Keratinocyte (primary cell): ENCODE results near the gene PELI1. TPM values are rescaled to one million over a fixed set of nuclear protein-coding genes. Genes with fewer than 3 reads are reported as not detected.

Experiments used
- DNase-seq: peaks from one replicate; pipeline ENCODE4 v3.0.0-alpha.2; 2011; ENCODE audit warnings: low read depth, missing footprints, low spot score
- FAIRE-seq: peaks from 2 replicates; lab custom pipeline; 2011; peaks lifted over from hg19 to GRCh38; lab: Jason Lieb, UNC
- H2AFZ ChIP-seq: 2 replicates; pipeline ENCODE4 v1.6.0; 2012; ENCODE audit warnings: low read length, control low read depth, inconsistent platforms; ENCODE audit not compliant: control insufficient read depth
- H3K27ac ChIP-seq: 2 replicates; pipeline ENCODE4 v1.5.1; 2011; ENCODE audit warnings: low read length; ENCODE audit not compliant: control insufficient read depth, insufficient read depth
- H3K27me3 ChIP-seq: 3 replicates; pipeline ENCODE4 v1.6.0; 2011; ENCODE audit warnings: low read length; ENCODE audit not compliant: control insufficient read depth, insufficient read depth; ENCODE audit errors: extremely low read depth
- H3K36me3 ChIP-seq, 2 experiments: 2 replicates in 1 of 2; 3 replicates in 1 of 2; pipeline ENCODE4 v1.5.1; 2011; ENCODE audit warnings: low read length in 2 of 2, mild to moderate bottlenecking in 1 of 2; ENCODE audit not compliant: control insufficient read depth in 2 of 2, insufficient read depth in 2 of 2; ENCODE audit errors: extremely low read depth in 1 of 2
- H3K4me1 ChIP-seq: 3 replicates; pipeline ENCODE4 v1.5.1; 2011; ENCODE audit warnings: low read length; ENCODE audit not compliant: control insufficient read depth, insufficient read depth; ENCODE audit errors: extremely low read depth
- H3K4me2 ChIP-seq: 3 replicates; pipeline ENCODE4 v1.6.0; 2011; ENCODE audit warnings: low read depth, low read length; ENCODE audit not compliant: control insufficient read depth, insufficient read depth; ENCODE audit errors: extremely low read depth
- H3K4me3 ChIP-seq, 3 experiments: fragments of 200-600 bp in 1 of 3; sonication (generic) in 1 of 3; 2 replicates in 2 of 3; 3 replicates in 1 of 3; pipeline ENCODE4 v1.5.1; 2011 to 2016; ENCODE audit warnings: low read length in 3 of 3, mild to moderate bottlenecking in 3 of 3, control low read depth in 2 of 3, inconsistent platforms in 1 of 3, low read depth in 1 of 3, mixed read lengths in 1 of 3, mixed run types in 1 of 3, moderate library complexity in 1 of 3; ENCODE audit not compliant: control insufficient read depth in 2 of 3, insufficient read depth in 2 of 3; ENCODE audit errors: extremely low read depth in 1 of 3
- H3K79me2 ChIP-seq: 2 replicates; pipeline ENCODE4 v1.6.0; 2012; ENCODE audit warnings: low read length; ENCODE audit not compliant: control insufficient read depth, insufficient read depth
- H3K9ac ChIP-seq: 3 replicates; pipeline ENCODE4 v1.6.0; 2011; ENCODE audit warnings: low read length; ENCODE audit not compliant: control insufficient read depth, insufficient read depth; ENCODE audit errors: extremely low read depth
- H3K9me1 ChIP-seq: 3 replicates; pipeline ENCODE4 v1.6.0; 2011; ENCODE audit warnings: low read length; ENCODE audit not compliant: control insufficient read depth, insufficient read depth; ENCODE audit errors: extremely low read depth
- H3K9me3 ChIP-seq: 2 replicates; pipeline ENCODE4 v1.5.1; 2012; ENCODE audit warnings: low read depth, low read length; ENCODE audit not compliant: control insufficient read depth
- H4K20me1 ChIP-seq: 3 replicates; pipeline ENCODE4 v1.6.0; 2011; ENCODE audit warnings: low read length; ENCODE audit not compliant: control insufficient read depth, insufficient read depth; ENCODE audit errors: extremely low read depth
- CTCF ChIP-seq, 3 experiments: IDR thresholded peaks in 1 of 3; conservative IDR thresholded peaks in 1 of 3; optimal IDR thresholded peaks in 1 of 3; 2 replicates in 2 of 3; 3 replicates in 1 of 3; pipeline versions ENCODE3 to v1.5.1; 2011; ENCODE audit warnings: low read length in 3 of 3, mild to moderate bottlenecking in 3 of 3, moderate library complexity in 2 of 3, control low read depth in 1 of 3, inconsistent platforms in 1 of 3; ENCODE audit not compliant: insufficient read depth in 2 of 3; ENCODE audit errors: extremely low read depth in 1 of 3
- EZH2 ChIP-seq: IDR thresholded peaks from one replicate; pipeline ENCODE4 v1.6.1; 2012; ENCODE audit warnings: inconsistent platforms, mild to moderate bottlenecking, low read length, moderate library complexity
- dilution Hi-C: fragments of 300-500 bp; cut with MboI; formaldehyde crosslinking; loops from one replicate; pipeline ENCODE4 v1.7.0; 2020; ENCODE audit warnings: low sequenced_read_pairs; ENCODE audit not compliant: extremely low pct_ligation_motif_present
- polyA plus RNA-seq, 5 experiments: library from polyadenylated mRNA; depleted of rRNA in 3 of 5; stranded (reverse) in 3 of 5; stranded (forward) in 1 of 5; unstranded in 1 of 5; fragments of >200 nt; gene quantifications; 1 replicate in 1 of 5; 2 replicates in 3 of 5; 3 replicates in 1 of 5; pipeline versions ENCODE4 v1.2.1 to v1.2.3, GENCODE V29; 2011 to 2012; ENCODE audit warnings: missing spikeins in 2 of 5, low read depth in 1 of 5, low replicate concordance in 1 of 5

PELI1 gene
- polyA plus RNA-seq, 1 donor (not counting 4 experiments of a cell fraction or from before 2014, with no cell fraction given), result 21.2 TPM

- Histone ChIP-seq H3K9ac (no peak overlapping the region), H3K36me3 (no peaks in the 10 kb centered on the region), H3K79me2 (peaks cover 57% of the 10 kb centered on the region), H3K4me1 (peaks cover 52% of the 10 kb centered on the region), H3K4me2 (no peak overlapping the region), H3K27me3 (no peaks in the 10 kb centered on the region), H3K9me1 (no peaks in the 10 kb centered on the region), H3K4me3 (no peak overlapping the region), H4K20me1 (no peaks in the 10 kb centered on the region), H3K27ac (no peak overlapping the region), H2AFZ (no peak overlapping the region), H3K9me3 (no peaks in the 10 kb centered on the region)
- no peak for FAIRE-seq
- dilution Hi-C loops, result no loop called here
- TF ChIP-seq EZH2 (no peak), CTCF (optimal IDR thresholded peaks at IDR 0.05 in 1 of 3, IDR thresholded peaks at IDR 0.05 in 1 of 3, conservative IDR thresholded peaks at IDR 0.05 in 1 of 3; ENCODE audit: extremely low read depth in 1 of 3, insufficient read depth in 2 of 3, low read length in 3 of 3) (no peak)
- no peak for DNase-seq
Observed at GRCh38 chr2:64115808-64116598, 28.2 kb downstream of the PELI1 start.

GRCh38 chr2:64114912-64115277, 29.3 kb downstream of the PELI1 start:
- Histone ChIP-seq H3K79me2 (peaks cover 64% of the 10 kb centered on the region), H3K9me3 (no peaks in the 10 kb centered on the region), H3K4me1 (peaks cover 41% of the 10 kb centered on the region), H3K9ac (no peak overlapping the region), H3K9me1 (no peaks in the 10 kb centered on the region), H3K27ac (peak overlapping the region; percentile 72), H3K27me3 (no peaks in the 10 kb centered on the region), H3K4me2 (no peak overlapping the region), H3K36me3 (no peaks in the 10 kb centered on the region), H3K4me3 (no peak overlapping the region), H4K20me1 (no peaks in the 10 kb centered on the region), H2AFZ (no peak overlapping the region)
- TF ChIP-seq EZH2, result no peak
- no peak for TF ChIP-seq CTCF (optimal IDR thresholded peaks at IDR 0.05 in 1 of 3, IDR thresholded peaks at IDR 0.05 in 1 of 3, conservative IDR thresholded peaks at IDR 0.05 in 1 of 3; ENCODE audit: extremely low read depth in 1 of 3, insufficient read depth in 2 of 3, low read length in 3 of 3)
- dilution Hi-C loops, result no loop called here
- FAIRE-seq (no peak), DNase-seq (no peak)
